HTERT RPE-1 (cell line): ENCODE results near the gene F8.
"Not testable (repeated sequence)": the region's sequence is repeated elsewhere in the genome, so short reads cannot be mapped to it uniquely, and the experiment has no call there.

Experiments
- in situ Hi-C: fragments of 300-500 bp; cut with MboI; formaldehyde crosslinking; loops from 4 replicates; pipeline ENCODE4 v1.14.3; 2020; ENCODE audit warnings: low sequenced_read_pairs

Gene F8

DNA sequence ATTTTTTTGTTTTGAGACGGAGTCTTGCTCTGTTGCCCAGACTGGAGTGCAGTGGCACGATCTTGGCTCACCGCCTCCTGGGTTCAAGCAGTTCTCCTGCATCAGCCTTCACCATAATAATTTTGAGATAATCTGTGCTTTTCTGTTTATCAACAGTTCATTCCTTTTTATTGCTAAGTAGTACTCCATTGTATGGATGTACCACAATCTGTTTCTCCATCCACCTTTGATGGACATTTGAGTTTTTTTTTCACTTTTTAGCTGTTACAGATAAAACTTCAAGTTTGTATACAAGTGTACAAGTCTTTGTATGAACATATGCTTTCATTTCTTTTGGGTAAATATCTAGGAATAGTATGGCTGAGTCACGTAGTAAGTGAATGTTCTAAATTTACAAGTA is 13.2 kb upstream of the F8 start:
- in situ Hi-C loops, result no loop called here

DNA sequence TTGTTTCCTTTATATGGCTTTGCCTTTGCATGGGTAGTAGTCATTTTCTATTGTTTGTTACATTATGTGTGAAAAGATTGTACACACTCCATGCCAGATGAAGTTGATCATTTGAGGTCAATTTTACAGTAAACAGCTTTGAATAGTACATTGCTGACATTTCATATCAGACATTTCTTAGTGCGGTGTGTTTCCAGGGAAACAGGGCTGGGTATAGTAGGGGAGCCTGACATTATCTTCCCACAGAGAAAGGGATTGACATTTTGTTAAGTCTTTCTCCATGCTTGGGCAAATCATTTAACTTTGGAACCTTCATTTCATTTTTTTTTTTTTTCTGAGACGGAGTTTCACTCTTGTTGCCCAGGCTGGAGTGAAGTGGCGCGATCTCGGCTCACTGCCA is 9.1 kb upstream of the F8 start:
- in situ Hi-C loops, result no loop called here

DNA sequence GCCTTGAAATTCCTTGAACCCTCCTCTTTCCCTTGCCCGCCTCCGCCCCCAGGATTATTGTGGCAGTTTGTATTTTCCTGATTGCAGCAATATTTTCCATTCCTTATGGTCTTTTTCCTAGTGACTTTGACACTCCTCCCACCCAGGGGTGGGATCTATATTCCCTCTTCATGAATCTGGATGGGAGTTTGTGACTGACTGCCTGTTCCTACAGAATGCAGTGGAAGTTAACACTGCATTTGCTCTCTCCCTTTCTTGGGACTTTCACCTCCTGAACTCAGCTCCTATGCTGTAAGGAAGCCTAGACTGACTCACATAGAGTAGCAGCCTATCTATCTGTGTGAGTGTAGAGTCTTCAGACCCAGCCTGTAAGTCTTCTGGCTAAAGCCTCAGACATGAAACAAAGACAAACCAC is 6.4 kb upstream of the F8 start:
- in situ Hi-C loops, result no loop called here

DNA sequence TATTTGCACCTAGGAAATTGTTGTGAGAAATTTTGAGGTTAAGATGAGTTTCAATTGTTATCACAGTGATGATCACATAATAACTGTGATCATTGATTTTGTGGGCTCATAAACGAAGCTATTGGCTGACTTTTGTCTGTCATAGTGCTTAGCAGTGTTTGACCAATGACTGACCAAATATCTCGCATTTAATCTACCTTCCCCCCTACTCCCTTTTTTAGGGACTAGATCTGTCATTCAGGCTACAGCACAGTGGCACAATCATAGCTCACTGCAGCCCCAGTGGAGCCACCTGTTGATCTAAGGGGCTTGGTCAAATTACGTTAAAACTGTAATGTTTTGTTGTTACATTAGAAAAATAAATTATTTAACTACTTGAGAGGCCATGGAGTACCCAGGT is 5.6 kb upstream of the F8 start:
- in situ Hi-C loops, result no loop called here

- in situ Hi-C loops, result no loop called here
These were observed 5.1 kb upstream of the F8 start for GRCh38 chrX:155027509-155028066.

- in situ Hi-C loops, result no loop called here
These were observed 4.4 kb upstream of the F8 start, which contains the start of gene FUNDC2 for GRCh38 chrX:155026727-155027508. Gene FUNDC2 (plus strand): TSS chrX:155026844. CDS start chrX:155026939, 95 bp downstream.

DNA sequence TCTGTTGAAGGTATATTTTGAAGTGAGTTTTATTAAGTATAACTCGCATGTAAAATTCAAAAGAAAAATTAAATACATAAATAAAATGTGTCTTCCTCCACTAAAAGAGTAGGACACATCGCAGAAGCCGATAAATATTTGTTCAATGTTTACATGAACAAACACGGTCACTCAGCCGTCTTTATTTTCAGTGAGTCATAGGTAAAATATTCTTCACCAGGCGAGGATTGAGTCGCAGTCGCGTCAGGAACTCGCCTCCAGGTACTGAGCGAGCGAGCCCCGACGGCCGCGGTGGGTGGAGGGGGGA is 3.9 kb upstream of the F8 start:
- in situ Hi-C loops, result no loop called here

GRCh38 chrX:155023907-155024833 is 1.6 kb upstream of the F8 start:
- in situ Hi-C loops, result no loop called here

DNA sequence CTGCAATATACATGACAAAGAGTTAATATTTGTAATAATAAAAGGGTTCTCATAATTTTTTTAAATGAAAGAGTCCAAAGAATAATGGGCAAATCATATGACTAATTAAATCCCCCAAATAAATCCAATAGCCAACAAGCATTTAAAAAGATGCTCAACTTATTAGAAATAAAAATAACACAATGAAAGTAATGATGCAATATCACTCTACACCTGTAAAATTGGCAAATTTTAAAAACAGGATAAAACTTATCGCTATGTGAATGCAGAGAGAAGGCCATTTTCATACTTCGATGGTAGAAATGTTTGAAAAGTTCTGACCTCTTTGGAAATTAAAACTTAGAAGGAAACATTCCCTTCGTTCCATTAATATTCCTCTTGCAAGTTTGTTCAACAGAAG is 1.9 kb downstream of the F8 start:
- in situ Hi-C loops, result no loop called here

DNA sequence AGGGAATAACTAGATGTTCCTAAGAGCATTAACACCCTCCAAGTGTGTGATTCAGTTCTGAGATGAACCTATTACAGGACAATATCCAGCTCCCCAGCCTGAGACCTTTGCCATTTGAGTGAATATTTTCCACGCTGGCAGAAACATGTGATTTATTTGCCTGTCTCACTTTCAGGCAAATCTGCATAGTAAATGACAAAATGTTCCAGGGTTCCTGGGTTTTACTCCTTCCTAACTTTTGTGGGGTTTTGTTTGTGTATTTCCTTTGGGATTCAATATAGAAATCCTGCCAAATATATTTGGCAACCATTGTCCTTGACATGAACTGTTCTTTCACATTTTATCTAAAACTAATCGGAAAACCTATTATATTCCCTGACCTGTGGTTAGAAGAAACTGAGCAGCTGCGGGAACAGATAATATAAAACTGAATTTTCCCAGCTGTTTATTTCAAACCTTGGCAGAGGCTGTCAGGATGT is 12.5 kb downstream of the F8 start:
- in situ Hi-C loops, result no loop called here

GRCh38 chrX:155008578-155008977 is 13.9 kb downstream of the F8 start:
- in situ Hi-C loops, result not testable (repeated sequence)

GRCh38 chrX:155006913-155007671 is 15.4 kb downstream of the F8 start:
- in situ Hi-C loops, result not testable (repeated sequence)

DNA sequence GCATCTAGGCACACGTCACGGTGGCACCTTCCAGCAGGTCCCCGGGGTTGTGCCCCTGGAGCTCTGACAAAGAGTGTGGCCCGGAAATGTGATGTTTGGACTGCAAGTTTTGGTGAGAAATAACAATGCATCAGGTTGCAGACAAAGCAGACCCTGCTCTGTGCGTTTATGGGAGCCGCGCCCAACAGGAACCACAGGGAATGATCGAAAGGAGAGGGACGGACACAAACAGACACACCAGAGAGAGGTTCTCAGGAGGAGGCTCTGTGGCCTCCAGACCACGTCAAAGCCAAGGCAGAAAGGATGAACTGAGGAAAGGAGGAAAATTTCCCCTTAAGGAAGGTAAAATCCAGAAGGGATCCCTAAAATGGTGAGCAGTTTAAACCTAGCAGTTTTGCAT is 16.1 kb downstream of the F8 start:
- in situ Hi-C loops, result not testable (repeated sequence)

GRCh38 chrX:155005190-155005589 is 17.3 kb downstream of the F8 start:
- in situ Hi-C loops, result no loop called here

- in situ Hi-C loops, result no loop called here
These were observed 20.6 kb downstream of the F8 start for GRCh38 chrX:155001873-155002272.

DNA sequence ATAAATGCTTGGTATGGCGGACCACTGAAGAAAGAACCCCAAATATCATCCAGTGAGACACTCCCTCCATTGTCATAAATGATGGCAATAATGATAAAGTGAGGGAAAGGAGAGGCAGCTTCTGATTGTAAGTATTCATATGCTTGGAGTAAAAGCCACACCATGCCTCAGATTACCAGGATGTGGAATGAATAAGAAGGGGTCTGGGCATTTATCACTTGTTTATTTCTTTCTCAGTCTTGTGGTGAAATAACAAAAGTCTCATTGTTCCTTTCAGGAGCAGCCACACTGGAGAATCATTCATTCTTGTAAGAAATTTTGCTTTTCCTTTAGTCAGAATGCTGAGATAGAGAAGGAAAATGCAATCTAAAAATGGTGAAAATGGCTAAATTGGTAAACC is 21.7 kb downstream of the F8 start:
- in situ Hi-C loops, result no loop called here

- in situ Hi-C loops, result no loop called here
These were observed 24.2 kb downstream of the F8 start for GRCh38 chrX:154998204-154998880.

DNA sequence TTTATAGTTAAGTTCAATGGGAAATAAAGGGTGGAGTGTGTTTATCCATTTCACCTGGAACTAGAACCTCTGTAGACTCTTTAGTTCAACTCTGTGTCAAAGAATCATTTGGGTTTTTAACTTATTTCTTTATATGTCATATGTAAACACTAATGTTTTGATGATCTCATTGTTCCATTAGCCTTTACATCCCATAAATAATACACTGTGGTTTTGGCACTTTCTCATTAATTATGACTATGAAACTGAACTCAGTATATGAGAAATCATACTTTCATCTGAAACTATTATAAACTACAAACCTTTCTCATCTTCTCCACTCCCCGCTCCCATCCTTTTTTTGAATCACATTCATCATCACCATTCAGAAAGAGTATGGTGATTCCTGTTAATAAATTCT is 31.0 kb downstream of the F8 start:
- in situ Hi-C loops, result no loop called here

DNA sequence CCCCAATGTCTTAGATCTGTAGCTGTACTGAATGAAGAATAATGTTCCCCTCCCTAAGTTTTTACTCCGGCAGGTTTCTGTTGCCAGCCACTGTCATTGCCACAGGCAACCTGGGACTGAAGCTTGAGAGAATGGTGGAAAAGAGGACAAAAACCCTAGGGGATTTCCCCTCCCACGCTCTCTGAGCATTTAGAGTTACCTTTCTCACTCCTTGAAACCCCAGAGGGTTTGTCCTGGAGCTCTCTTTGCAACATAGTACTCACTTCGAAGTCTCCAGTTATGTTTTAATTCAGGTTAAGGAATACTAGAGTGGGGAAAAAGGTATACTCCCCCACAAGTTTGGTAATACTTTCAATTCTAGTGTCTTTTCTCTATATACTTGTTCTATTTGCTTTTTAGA is 31.5 kb downstream of the F8 start:
- in situ Hi-C loops, result no loop called here

GRCh38 chrX:154990496-154990895 is 32.0 kb downstream of the F8 start:
- in situ Hi-C loops, result no loop called here
